HG03354 (cell line): ENCODE data around the gene ATP6V1D.
A peak's percentile ranks its signal among the peaks of the same experiment; 100 is the strongest.
"Not testable (repeated sequence)": the region's sequence is repeated elsewhere in the genome, so short reads cannot be mapped to it uniquely, and the experiment has no call there.

Source experiments
- ATAC-seq: cut with Tn5 transposase; IDR thresholded peaks from one replicate; pipeline ENCODE4 v1.9.1; 2021; ENCODE audit warnings: mild to moderate bottlenecking; ENCODE audit not compliant: unreplicated experiment, poor library complexity, severe bottlenecking

Gene ATP6V1D

GRCh38 chr14:67359775-67360469 lies at the start of gene ATP6V1D, which contains the start of gene EIF2S1:
Gene ATP6V1D (minus strand): TSS chr14:67359804. CDS start chr14:67359698, 106 bp downstream.
Gene EIF2S1 (plus strand): TSS chr14:67360328. CDS start chr14:67364768, 4,440 bp downstream.
- ATAC-seq = peak; percentile 92

DNA sequence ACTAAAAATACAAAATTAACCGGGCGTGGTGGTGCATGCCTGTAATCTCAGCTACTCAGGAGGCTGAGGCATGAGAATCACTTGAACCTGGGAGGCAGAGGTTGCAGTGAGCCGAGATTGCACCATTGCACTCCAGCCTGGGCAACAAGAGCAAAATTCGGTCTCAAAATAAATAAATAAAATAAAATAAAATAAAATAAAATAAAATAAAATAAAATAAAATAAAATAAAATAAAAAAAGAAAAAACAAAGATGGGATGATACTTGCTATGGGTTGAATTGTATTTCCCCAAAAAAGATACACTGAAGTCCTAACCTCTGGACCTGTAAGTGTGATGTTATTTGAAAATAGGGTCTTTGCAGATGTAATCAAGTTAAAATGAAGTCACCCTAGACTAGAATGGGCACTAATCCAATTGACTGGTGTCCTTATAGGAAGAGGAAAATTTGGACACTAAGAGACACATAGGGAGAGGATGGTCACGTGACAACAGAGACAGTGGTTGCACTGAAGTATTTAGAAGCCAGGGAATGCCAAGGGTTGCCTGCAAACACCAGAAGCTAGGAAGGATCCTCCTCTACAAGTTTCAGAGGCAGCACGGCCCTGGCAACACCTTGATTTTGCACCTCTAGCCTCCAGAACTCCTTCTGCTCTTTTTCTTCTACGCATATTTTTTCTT lies 48.7 kb upstream of the ATP6V1D start:
- not testable (repeated sequence) for ATAC-seq

DNA sequence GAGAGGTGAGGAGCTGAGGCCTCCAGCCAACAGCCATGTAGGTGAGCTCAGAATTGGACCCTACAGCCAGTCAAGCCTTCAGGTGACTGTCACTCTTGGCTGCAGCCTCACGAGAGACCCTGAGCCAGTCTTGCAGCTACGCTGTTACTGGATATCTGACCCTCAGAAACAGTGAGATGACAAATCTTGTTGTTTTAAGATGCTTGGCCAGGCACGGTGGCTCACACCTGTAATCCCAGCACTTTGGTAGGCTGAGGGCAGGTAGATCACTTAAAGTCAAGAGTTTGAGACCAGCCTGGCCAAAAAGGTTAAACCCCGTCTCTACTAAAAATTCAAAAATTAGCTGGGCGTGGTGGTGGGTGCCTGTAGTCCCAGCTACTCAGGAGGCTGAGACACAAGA lies 46.2 kb upstream of the ATP6V1D start:
- ATAC-seq = no peak

DNA sequence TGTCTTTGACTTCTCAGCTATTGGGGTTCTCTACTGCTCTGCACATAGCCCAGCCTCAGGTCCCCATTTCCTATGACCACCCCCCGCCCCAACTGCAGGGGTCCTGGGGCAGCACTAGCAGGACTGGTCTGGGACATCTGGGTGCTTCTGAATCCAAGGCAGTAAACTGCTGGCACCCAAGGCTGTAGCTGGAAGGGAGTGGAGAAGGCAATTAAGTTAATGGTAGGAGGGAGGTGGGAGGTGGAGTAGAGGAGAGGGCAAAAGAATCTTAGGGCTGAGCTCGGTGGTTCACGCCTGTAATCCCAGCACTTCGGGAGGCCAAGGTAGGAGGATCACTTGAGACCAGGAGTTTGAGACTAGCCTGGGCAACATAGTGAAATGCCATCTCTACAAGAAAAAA lies 40.8 kb upstream of the ATP6V1D start:
- ATAC-seq = no peak

- ATAC-seq = no peak
These were observed 37.9 kb upstream of the ATP6V1D start for GRCh38 chr14:67397536-67397935.

DNA sequence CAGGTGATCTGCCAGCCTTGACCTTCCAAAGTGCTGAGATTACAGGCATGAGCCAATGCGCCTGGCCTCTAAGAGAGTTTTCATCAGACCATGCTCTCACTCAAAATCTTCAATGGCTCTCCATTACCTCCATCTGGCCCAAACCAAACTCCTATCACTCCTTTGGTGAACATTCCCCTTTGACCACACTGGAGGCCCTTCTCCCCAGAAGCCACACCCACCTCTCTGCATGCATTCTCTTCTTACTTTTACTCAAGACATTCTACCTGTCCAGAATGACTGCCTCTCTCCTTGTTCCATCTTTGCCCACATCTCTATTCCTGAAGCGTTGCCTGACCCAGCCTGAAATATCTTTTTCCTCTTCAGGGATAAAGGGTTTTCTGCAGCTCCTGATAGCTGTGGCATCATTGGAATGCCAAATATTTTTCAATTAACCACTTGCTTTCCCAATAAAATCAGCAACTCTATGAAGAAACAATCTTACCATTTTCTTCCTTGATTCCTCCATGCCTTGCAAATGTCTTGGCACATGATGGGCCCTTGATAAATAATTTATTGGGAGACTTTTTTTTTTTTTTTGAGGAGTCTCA lies 36.9 kb upstream of the ATP6V1D start:
- no peak for ATAC-seq

GRCh38 chr14:67395876-67396189 lies 36.2 kb upstream of the ATP6V1D start:
- ATAC-seq = no peak

DNA sequence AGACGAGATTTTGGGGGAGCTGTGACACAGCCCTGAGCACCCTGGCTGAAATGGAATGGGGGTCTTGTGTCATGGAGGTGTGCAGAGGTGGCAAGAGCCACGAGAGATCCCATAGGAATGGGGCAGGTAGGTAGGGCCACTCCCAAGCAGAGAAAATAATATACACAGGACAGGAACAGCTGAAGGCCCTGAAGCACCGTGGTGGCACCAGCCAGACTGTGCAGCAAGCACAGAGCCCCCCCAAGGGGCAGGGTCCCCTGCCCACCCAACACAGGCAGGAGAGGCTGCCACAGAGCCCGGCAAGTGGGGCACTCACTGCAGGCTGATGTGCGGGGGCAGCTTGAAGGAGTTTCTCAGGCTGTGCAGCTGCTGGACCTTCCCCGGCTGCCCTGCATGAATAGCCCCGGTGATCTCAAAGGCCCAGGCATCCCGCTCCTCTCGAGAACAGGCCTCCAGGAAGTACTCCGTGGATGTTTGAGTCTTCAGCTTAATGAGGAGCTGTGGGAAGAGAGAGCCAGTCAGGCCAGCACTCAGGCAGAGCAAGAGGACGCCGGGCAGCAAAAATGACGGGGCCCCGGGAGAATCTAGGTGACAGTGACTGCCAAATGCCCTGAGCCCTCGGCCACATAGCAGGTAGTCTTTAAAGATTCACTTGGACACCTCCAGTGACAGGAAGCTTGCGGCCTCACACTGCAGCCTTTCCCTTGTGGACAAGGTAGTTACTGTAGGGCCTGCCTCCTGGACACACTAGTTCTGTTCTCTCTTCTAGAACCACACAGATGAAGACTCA lies 35.7 kb upstream of the ATP6V1D start:
- ATAC-seq = no peak

DNA sequence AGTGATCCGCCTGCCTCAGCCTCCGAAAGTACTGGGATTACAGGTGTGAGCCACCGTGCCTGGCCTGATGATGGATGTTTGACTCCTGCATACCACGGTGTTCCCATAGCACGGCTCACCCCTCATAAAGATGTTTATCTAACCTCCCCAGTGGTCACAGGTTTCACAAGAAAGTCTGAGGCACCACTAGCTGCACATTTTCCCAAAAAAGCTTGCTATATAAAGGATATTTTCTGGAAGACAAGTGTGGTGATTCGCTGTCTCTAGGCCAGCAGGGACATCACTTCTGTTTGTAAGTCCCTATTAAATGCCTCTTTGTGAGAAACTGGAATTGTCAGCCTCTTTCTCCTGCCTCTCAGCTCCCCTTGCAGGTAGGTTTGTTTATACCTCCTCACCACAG lies 34.1 kb upstream of the ATP6V1D start:
- ATAC-seq = no peak

DNA sequence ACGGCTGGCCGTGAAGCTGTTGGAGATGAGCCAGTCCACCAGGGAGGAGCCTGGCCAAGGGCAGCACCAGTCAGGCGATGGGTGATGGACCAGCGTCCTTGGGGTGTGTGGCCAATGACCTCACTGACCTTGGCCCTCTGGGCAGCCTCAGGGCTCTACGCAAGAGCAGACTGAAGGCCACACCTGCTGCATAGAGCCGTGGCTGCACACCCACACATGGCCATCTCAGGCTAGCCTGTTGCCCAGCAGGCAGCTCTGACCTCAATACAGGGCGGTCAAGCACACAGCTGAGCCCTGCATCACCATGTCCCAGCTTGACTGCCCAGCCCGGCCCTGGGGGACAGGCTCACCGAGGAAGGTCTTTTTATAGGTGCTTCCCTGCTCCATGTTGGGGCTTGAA lies 33.2 kb upstream of the ATP6V1D start:
- ATAC-seq = no peak

DNA sequence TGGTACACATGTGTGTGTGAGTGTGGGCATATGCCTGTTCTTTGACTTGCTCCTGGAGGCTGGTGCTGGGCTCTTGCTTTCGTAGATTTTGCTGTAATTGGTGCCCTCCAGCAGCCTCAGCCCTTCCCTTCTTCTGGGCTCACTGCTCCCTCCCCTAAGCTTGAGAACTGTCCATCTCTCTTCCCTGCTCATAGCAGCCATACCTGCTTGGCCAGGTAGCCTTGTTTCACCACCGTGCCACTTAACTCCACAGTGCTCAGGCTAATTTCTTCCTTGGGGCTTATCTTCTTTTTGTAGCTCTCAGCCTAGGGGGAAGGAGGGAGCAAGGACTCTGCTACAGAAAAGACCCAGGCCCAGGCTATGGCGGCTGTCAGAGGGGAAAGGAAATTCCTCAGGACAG lies 32.5 kb upstream of the ATP6V1D start:
- no peak for ATAC-seq

DNA sequence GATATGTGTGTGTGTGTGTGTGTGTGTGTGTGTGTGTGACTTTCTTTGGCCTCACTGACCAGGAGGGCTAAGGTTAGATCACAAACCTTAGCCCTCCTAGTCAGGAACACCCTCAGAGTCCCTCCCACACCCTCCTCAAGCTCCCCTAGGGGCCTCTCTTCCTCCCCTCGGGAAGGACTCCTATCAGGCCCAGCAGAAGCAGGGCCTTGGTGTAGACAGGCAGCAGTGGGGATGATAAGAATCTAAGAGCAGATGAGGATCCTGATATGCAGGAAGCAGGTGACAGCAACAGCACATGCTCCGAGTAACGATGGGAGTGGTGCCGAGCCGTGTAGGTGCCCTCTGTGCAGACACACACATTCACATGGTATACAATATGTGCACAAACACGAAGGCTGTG lies 31.7 kb upstream of the ATP6V1D start:
- ATAC-seq = no peak

- ATAC-seq = no peak
These were observed 30.4 kb upstream of the ATP6V1D start for GRCh38 chr14:67389811-67390534.

- no peak for ATAC-seq
These were observed 29.7 kb upstream of the ATP6V1D start for GRCh38 chr14:67389275-67389674.

GRCh38 chr14:67387195-67387594 lies 27.6 kb upstream of the ATP6V1D start:
- ATAC-seq = no peak

DNA sequence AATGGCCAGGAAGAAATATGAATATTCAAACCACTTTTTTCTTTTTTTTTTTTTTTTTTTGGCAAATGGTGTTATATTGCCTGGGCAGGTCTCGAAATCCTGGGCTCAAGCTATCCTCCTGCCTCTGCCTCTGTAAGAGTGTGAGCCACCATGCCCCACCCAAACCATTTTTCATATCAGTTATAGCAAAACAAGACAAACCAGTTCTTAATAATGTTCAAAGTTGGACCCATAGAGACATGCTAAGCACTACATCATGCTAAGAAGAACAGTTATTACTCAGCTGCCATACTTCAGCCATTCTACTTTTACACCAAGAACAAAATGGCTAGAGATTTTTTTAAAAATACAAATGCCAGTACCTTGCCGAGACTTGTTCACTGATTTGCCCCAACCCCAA lies 26.0 kb upstream of the ATP6V1D start:
- ATAC-seq = no peak

GRCh38 chr14:67385120-67385519 lies 25.5 kb upstream of the ATP6V1D start:
- ATAC-seq = no peak

DNA sequence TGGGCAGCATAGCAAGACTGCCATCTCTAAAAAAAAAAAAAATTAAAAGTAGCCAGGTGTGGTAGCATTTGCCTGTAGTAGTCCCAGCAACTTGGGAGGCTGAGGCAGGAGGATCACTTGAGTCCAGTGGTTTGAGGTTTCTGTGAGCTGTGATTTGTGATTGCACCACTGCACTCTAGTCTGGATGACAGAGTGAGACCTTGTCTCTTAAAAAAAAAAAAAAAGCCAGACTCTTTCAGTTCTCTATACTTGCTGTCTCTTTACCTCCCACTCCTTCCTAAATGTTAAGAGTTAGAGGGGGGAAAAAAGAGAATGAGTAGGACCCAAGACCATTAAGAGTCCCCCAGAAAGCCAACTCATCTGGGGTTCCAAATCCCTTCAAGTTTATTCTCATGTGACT lies 18.3 kb upstream of the ATP6V1D start:
- no peak for ATAC-seq

- peak; percentile 52 for ATAC-seq
These were observed 13.7 kb upstream of the ATP6V1D start for GRCh38 chr14:67373347-67373746.

DNA sequence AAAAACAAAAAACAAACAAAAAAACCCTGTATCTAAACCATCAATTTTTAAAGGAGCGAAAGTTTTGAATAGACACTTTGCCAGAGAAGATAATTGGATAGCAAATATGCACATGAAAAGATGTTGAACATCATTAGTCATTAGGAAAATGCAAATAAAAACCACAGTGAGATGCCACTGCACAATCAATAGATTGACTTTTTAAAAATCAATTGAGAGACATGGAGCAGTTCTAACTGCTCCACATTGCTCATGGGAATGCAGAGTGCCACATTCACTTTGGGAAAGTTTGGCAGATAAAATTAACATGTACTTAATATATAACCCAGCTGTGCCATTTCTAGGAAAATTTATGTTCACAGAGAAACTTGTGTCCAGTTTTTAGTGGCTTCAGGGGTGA lies 13.2 kb upstream of the ATP6V1D start:
- ATAC-seq = no peak
